ENCODE measurements around the gene DNHD1.

- TF ChIP-seq, protein P1, sequence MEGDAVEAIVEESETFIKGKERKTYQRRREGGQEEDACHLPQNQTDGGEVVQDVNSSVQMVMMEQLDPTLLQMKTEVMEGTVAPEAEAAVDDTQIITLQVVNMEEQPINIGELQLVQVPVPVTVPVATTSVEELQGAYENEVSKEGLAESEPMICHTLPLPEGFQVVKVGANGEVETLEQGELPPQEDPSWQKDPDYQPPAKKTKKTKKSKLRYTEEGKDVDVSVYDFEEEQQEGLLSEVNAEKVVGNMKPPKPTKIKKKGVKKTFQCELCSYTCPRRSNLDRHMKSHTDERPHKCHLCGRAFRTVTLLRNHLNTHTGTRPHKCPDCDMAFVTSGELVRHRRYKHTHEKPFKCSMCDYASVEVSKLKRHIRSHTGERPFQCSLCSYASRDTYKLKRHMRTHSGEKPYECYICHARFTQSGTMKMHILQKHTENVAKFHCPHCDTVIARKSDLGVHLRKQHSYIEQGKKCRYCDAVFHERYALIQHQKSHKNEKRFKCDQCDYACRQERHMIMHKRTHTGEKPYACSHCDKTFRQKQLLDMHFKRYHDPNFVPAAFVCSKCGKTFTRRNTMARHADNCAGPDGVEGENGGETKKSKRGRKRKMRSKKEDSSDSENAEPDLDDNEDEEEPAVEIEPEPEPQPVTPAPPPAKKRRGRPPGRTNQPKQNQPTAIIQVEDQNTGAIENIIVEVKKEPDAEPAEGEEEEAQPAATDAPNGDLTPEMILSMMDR (conservative IDR thresholded peaks at IDR 0.05), result no peak
- TF ChIP-seq ZFX (IDR thresholded peaks at IDR 0.05), result no peak
These were observed 42.7 kb downstream of the DNHD1 start for GRCh38 chr11:6539748-6540268.
